NCI-H2196 (cell line): ENCODE results near the gene PCAT7.

ENCODE experiments used
- DNase-seq: peaks from one replicate; lab custom pipeline; 2025; ENCODE audit not compliant: unreplicated experiment; lab: John Stamatoyannopoulos, UW

Gene PCAT7

GRCh38 chr9:94600715-94601114 is 45.8 kb downstream of the PCAT7 start:
- no peak for DNase-seq

- DNase-seq: no peak
These were observed 47.8 kb downstream of the PCAT7 start for GRCh38 chr9:94602666-94603065.

DNA sequence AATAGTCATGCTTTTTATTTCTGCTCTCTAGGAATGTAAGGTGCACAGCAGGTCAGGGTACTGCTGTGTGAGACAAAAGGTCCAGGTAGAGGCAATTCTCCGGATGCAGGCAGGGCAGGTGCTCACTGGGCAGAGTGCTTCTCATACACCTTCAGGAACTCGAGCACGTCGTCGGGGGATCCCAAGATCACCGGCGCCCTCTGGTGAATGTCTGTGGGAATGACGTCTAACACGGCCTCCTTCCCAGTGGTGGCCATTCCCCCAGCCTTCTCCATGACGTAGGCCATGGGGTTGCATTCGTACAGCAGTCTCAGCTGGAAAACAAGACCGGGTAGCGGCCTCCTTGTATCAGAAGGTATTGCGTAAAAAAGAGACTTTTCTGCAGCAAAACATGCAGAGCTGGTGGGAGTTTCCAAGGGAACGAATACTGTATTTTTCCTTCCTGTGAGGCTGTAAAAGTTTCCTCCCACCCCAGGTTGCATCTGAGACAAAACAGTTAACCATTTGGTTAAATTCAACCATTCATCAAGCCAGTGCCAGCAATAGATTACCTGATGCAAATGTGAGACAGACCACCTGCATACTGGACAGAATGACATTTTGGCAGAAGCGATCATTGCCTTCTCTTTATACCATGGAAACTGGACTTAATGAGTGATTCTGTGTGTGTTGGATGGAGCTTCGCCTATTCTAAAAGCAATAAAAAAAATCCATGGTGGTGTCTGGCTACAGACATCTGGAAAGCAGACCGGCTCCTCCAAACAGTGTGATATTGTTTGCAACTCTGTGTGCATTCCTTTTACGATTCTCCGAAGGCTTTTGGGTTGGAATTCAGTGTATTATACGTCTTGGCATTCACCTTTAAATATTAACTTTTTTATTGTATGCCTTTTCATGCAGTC is 48.6 kb downstream of the PCAT7 start:
- peak; percentile 78 for DNase-seq

- DNase-seq: no peak
These were observed 52.0 kb downstream of the PCAT7 start for GRCh38 chr9:94606646-94607422.

DNA sequence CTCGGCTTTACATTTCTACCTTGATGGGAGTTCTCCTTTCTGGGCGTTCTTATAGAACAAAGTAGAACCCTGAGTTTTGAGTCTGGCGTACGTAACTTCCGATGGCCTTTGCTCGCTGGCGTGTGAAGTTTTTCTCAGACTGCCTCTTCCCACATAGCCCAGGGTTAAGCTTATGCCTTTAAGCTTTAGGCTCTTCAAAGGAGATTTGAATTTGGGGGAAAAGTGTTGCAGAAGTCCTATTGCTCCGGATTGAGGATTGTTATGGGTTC is 52.5 kb downstream of the PCAT7 start:
- no peak for DNase-seq

GRCh38 chr9:94610181-94610606 is 55.3 kb downstream of the PCAT7 start:
- DNase-seq: no peak

DNA sequence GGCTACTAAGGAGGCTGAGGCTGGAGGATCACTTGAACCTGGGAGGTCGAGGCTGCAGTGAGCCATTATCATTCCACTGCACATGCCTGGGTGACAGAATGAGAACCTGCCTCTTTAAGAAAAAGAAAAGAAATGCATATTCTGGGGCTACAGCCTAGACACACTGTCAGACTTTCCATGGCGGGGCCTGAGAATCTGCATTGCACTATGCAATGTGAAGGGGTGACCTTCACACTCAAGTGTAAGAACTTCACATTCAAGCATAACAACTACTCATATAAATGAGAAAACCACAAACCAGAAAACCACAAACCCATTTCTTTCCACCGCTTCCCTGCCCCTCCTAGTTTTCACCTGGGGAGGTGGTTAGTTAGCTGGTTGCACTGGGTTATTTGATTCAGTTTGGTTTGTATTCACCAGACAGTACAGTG is 56.8 kb downstream of the PCAT7 start:
- DNase-seq: no peak

- DNase-seq: no peak
These were observed 57.2 kb downstream of the PCAT7 start for GRCh38 chr9:94612071-94612470.

DNA sequence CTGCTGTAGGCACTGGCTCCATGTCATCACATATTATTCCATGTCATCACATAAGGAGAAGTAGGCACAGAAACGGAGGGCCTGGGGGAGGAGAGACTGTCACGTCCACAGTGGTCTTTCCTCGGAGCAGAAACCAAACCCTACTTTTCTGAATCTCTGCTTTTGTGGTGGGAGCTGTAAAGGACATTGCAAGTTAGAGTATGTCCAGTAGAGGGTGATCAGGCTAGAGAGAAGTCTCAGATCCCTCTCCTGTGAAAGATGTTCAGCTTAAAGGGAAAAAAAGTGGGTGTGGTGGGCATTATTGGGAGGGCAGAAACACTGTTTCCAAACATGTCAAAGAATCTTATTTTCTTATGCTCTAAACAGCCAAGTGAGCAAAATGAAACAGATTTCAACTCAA is 58.1 kb downstream of the PCAT7 start:
- DNase-seq: no peak

DNA sequence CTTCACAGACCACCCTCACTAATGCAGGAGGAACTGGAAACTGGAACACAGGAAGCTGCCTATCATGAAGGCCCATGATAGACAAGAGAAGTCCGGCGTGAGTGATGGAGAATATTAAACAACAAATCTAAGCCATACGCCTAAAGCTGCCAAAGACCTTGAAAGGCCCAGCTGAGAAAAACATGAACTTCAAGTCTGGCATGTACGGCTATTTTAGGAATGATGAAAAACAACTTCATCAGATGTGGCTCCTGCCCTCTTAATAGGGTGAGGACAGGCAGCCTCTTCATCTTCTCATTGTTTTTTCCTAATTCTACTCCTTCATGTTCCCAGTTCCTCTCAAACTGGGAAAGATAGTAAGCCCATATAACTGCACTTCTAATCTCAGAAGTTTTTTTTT is 64.1 kb downstream of the PCAT7 start:
- no peak for DNase-seq
